Sciatic nerve (tissue), 2 donors: ENCODE data around the gene TMOD1. TPM values are rescaled to one million over a fixed set of nuclear protein-coding genes. Genes with fewer than 3 reads are reported as not detected.
A peak's percentile ranks its signal among the peaks of the same experiment; 100 is the strongest.
"Not testable (repeated sequence)": the region's sequence is repeated elsewhere in the genome, so short reads cannot be mapped to it uniquely, and the experiment has no call there.

Source experiments
- ATAC-seq: fragments of 200-7000 bp; cut with Tn5 transposase; one replicate; pipeline ENCODE4 v1.9.1; 2020; ENCODE audit warnings: mild to moderate bottlenecking, moderate library complexity
- DNase-seq: peaks from one replicate; pipeline ENCODE4 v3.0.0-alpha.2; 2020; ENCODE audit warnings: low spot score
- intact Hi-C: fragments of 100-400 bp; cut with DNase I; formaldehyde crosslinking; loops from one replicate; pipeline ENCODE4 v1.14.2; 2022
- total RNA-seq: library from RNA; stranded (reverse); fragmentation: NEBNext Ultra II Directional; extraction: Animal tissue kit (Norgen Biotek cat#: 25700); gene quantifications from one replicate; pipeline ENCODE4 v1.2.1, GENCODE V29; 2021
- donor health status: DM: no; HTN: no; CAD: no.
- donor health status: DM: no; HTN: no; CAD: no.

Gene TMOD1
- total RNA-seq, 1 donor from 2014 or later: 25.3 TPM

DNA sequence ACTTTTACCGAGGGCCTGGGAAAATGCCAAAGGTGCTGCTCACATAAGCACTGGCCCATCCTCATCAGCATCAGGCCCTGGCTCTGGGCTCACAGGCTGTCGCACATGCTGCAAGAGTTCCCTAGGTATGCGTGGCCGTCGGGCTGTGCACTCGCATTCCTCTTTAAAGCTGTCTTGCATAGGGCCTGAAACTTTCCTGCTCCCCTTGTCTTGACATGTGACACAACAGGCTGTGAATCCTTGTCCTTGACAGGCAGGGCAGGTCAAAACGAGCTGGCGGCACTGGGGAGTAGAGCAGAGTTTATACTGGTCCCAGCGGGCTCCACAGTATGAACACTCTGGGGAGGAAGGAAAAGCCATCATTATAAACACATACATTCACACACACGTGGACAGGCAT lies 101.0 kb downstream of the TMOD1 start:
- DNase-seq: no peak
- intact Hi-C loops: no loop called here
- no peak for ATAC-seq

DNA sequence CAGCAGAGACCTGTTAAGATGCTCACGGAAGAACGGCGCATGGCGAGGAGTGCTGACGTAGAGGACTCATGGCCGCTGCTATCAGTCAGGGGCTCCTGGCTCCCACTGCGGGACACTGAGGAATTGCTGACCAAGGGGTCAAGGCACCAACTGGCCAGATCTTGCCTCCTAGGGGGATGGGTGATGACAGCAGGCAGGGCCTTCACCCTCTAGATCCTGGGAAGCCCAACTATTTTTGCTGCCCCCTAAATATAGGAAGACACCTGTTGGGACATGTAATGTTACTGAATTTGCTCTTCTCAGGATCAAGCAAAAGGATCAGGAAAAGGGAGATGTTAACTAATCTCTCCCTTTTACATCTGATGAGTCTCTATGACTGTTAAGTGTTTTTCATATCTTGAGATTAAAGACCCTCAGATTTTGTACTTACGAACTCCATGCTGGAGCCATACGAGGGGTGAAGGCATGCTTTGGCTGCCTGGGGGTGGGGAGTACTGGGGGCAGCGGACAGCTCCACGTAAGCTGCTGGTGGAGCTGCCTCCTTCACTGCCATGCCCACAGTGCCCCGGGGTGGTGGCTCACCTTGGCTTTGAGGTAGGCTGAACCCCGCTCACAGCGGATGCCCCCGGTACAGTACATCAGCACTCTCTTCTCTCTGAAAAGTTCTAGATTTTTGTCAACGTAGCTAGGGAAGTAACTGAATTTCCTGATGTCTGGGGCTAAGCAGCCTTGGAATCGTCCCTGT lies 103.6 kb downstream of the TMOD1 start:
- ATAC-seq (no peak), DNase-seq (no peak)
- intact Hi-C loops: no loop called here

DNA sequence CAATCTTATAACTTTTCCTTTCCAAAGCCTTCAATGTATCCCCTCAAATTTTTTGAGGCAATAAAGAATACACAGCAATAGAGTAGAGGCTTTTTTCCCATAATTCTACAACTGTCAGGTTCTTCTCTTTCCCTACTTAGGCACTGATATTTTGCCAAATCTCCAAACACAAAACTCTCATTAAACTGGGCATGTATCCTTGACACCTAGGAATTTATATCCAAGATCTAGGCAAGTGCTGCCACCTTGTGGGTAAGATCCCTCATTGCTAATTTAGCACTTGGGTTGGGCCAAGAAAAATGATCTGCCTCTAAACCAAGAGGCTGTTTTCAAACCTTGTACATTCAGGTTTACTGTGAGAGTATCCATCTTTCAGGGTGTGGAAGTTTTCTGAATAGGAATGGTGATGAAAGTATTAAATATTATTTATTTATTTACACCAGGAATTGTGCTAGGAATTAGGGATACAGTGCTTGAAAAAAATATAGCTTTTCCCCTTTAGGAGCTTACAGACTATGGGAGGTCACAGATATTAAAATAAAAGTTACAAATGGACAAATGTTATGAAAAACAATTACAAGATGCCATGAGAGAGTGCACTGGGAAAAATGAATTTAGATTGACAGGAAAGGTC lies 114.1 kb downstream of the TMOD1 start:
- intact Hi-C loops: no loop called here
- DNase-seq: peak; percentile 69
- ATAC-seq: peak; percentile 79

DNA sequence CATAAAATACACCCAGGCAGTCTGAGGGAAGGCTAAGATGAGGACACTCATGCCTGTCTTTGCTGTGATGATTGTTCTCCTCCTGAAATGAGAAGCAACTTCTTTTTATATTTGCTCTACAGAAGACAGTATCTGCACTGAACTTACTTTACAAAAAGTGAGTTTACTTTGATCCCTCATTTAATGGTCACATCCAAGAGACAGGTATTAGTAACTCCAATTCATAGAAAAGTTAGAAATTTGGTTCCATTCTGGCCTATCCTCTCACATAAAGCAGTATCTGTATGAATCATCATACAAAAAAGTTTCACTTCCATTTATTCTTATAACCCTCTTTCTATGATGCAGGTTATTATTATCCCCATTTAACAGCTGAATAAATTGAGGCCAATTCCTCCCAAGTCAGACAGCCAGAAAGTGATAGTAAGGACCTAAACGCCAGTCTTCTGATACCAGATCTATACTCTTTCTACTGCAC lies 116.5 kb downstream of the TMOD1 start:
- DNase-seq (no peak), ATAC-seq (no peak)
- intact Hi-C loops: no loop called here

DNA sequence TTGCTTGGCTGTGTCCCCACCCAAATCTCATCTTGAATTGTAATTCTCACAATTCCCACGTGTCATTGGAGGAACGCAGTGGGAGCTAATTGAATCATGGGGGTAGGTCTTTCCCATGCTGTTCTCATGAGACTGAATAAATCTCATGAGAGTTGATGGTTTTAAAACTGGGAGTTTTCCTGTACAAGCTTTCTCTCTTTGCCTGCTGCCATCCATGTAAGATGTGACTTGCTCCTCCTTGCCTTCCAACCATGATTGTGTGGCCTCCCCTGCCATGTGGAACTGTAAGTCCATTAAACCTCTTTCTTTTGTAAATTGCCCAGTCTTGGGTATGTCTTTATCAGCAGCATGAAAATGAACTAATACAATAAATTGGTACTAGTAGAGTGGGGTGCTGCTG lies 118.6 kb downstream of the TMOD1 start:
- ATAC-seq, intact Hi-C loops, DNase-seq: not testable (repeated sequence)

DNA sequence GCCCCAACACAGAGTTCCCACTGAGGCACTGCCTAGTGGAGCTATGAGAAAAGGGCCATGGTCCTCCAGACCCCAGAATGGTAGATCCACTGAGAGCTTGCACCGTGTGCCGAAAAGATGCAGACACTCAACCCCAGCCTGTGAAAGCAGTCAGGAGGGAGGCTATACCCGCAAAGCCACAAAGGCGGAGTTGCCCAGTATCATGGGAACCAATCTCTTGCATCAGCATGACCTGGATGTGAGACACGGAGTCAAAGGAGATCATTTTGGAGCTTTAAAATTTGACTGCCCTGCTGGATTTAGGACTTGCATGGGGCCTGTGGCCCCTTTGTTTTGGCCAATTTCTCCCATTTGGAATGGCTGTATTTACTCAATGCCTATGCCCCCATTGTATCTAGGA lies 121.0 kb downstream of the TMOD1 start:
- intact Hi-C loops, ATAC-seq, DNase-seq: not testable (repeated sequence)

DNA sequence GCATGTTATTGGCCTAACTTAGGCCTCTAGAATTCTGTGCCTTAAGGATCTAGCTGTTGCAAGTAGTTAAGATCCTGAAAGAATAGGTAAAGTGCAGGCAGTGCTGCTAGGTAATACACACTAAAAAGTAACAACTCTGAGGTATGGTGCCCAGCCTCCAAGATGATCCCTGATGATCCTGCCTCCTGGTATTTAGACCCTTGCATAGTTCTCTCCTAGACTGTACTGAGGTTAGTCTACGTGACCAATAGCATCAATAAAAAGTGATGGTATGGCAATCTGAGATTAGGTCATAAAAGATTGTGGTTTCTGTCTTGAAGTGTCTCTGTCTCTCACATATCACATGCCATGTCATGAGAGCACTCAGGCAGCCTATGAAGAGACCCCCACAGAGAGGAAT lies 122.5 kb downstream of the TMOD1 start:
- DNase-seq (no peak), ATAC-seq (no peak)
- intact Hi-C loops: no loop called here

DNA sequence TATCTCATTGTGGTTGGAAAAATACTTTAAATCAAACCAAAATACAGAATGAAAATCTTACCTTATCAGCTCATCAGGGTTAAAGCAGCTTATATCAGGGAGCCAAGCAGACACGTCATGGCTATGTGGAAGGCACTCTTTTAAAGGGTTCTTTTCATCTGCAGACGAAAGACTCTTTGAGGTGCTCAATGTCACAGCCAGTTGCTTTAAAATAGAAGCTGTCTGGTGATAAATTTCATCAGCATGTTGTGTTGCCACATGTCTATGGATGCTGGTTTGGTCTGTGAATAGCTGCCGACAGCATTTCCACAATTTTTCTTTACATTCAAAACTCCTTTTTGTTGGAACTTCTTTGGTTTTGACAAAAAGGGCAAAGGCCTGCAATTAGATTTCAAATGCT lies 124.2 kb downstream of the TMOD1 start:
- intact Hi-C loops: no loop called here
- ATAC-seq: no peak

DNA sequence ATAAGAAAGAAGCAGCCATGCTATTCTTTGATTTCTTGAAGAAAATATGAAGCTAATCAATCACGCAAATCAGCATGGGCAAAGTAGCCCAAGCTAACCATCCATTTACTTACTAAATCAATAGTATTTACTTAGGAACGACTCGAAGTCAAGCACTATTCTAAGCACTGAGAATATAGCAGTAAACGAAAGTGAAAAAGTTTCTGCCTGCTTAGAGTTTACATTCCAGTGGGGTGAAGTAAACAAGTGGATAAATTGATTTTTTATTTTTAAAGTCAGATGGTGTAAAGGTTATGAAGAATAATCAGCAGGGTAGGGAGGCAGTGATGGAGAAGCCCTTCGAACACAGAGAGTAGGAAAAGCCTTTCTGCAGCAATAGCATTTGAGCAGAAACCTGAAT lies 126.2 kb downstream of the TMOD1 start:
- no peak for DNase-seq
- intact Hi-C loops: no loop called here
- no peak for ATAC-seq

More for the DNA sequence above, 124.2 kb downstream of the TMOD1 start:
- DNase-seq: no peak

DNA sequence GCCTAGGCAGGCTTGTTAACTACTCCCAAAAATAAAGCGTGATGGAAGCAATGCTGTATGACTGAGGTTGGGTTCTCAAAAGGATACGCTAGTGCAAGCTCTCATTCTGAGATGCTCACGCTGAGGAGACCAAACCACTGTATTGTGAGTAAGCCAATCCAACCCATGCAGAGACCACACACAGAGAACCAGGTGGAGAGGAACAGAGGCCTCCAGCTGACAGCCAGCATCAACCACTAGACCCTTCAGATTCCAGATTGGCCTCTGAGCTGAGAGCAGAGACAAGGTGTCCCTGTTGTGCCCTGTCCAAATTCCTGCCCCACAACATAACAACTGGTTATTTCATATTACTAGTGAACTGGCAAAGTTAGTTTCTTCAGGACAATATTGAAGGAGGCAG lies 127.2 kb downstream of the TMOD1 start:
- intact Hi-C loops: no loop called here
- no peak for DNase-seq
- ATAC-seq: no peak

DNA sequence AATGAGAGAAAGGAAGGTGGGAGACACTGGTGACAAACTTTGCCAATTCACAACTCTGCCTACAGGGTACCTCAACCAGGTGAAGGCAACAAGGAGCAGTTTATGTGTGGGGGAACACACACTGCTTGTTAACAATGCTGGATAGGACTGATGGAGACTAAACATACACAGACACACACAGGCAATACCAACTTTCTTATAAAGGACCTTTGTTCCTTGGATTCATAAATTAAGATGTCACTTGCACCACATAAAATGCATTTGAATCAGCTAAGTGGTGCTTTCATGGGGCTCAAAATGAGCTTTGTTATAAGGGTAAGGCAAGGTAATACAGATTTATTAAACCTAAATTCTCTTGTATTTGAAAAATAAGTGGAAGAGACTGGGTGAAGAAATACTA lies 127.7 kb downstream of the TMOD1 start:
- intact Hi-C loops: no loop called here
- DNase-seq: no peak
- no peak for ATAC-seq

DNA sequence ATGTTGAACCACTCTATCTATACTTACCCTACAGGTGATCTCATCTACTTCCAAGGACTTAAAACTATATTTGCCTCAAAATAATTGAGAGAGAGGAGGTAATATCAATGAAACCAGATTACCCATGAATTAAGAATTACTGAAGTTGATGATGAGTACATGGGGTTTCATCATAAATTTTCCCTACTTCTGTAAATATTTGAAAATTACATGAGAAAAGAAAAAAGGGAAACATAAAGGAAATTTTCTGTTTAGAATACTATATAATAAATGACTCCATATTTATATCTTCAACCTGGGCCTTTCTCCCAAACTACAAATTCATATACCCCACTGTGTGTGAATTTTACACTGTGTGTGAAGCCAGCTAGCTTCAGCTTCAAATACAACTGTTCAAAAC lies 129.1 kb downstream of the TMOD1 start:
- ATAC-seq (no peak), DNase-seq (no peak)
- intact Hi-C loops: no loop called here

DNA sequence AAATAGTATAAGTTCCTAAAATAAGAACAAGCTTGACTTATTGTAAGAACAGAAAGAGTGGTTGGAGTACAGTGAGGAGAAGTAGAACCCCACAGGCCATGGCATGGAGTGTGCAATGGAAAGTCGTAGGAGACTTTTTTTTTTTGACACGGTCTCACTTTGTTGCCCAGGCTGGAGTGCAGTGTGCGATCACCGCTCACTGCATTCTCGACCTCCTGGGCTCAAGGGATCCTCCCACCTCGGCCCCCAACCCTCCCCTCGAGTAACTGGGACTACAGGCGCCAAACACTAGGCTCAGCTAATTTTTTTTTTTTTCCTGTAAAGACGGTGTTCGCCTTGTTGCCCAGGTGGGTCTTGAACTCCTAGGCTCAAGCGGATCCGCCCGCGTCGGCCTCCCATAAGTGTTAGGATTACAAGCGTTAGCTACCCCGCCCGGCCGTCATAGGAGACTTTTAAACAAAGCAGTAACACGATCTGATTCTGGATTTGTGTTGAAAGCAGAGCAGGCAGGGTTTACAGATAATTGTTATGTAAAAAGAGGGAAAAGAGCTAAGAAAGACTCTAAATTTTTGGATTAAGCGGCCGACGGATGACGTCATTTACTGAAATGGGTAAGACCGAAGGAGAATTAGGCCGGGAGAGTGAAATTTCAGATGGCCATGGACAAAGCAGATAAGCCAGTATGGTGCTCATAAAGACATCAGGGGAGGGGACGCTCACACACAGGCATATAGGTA lies 130.9 kb downstream of the TMOD1 start:
- peak; percentile 40 for ATAC-seq

DNA sequence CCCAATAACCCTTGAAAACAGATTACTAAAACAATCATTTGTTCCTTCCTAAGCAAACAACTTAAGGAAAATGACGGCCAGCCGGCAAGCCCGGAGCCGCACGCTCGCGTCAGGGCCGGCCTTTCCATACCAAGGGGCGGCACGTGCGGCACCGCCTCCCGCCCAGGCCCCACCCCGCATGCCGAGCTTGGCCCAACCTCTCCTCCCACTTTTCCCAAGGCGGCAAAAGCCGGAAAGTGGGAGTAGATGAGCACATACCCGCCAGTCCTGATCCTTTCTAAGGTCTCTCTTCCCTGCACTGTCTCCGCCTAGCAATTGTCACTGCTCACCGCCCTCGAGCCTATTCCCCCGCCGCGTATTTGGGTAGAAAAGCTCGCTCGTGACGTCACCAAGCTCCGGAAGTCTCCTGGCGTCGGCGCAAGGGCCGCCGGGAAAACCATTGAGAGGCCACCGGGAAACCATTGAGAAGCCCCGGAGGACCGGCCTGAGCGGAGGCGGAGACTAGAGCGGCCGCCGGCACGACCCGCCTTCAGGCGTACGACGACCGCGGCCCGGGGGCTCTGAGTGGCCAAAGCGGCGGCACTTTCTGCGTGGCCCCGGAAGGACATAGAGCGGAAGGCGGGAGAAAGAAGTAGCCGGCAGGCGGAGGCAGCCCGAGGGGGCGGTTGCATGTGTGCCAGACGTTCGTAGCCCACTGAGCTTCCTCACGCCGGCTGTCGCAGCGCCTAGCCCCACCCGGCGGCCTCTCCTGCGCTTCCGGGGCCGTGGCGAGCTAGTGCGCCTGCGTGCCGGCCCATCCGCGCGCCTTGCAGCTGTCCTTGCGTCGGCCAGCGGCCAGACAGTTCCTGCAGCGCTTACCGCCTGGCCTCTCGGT lies 131.8 kb downstream of the TMOD1 start, which contains the start of the genes NCBP1 and TSTD2:
Gene NCBP1, plus strand, starts transcription at position 837 of the 874 bp plus-strand sequence. CDS start 61 bp downstream, outside the sequence.
Gene TSTD2, minus strand, starts transcription at position 384 of the 874 bp plus-strand sequence. CDS start 5,806 bp downstream, outside the sequence.
- DNase-seq: peak; percentile 98
- intact Hi-C loops: no loop called here

More for the DNA sequence above, 130.9 kb downstream of the TMOD1 start:
- peak; percentile 66 for DNase-seq
- intact Hi-C loops: no loop called here

DNA sequence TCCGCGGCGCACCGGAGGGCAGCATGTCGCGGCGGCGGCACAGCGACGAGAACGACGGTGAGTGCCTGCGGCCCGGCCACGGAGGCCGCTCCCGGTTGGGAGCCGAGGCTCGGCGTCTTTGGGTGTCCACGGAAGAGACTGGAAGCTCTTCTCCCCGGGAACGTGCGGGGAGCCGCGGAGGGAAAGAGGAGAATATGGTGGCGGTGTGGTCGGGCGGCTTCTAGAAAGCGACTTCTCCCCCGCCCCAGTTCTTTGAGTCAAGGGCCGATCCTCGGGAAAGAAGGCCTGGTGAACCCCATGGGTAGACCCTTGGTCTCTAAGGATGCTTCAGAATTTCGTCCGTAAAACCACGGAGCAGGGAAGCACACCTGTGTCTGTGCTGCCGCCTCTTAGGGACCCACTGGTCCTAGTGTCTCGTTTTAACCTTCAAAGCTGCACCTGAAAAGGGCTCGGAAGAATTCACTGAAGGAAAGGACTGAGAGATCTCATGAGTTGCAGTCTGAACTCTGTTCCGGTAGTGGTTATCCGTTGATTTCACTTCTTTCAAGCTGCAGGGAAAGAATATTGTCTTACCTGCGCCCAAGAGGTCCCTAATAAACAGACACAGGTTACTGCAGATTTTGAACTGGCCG lies 132.5 kb downstream of the TMOD1 start:
- ATAC-seq (no peak), DNase-seq (no peak)
- intact Hi-C loops: no loop called here

More for the DNA sequence above, 131.8 kb downstream of the TMOD1 start, which contains the start of the genes NCBP1 and TSTD2:
- ATAC-seq: peak; percentile 97

DNA sequence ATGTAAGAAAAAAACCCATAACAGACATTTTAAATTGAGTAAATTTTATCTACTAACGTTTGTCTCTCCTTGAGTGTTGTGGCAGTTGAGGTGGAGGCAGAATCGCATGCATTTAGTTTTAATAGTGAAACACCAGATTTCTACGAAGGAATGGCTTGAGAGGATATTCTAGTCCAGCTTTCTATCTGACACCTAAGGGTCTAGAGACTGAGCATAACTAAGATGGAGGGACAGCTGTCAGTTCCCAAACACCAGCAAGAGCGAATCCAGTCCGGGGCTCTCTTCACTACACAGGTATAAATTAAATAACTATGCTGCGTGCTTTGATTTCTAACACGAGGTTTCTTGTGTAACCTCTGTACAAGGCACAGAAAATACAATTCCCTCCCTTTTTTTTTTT lies 133.6 kb downstream of the TMOD1 start:
- no peak for DNase-seq
- no peak for ATAC-seq
- intact Hi-C loops: no loop called here

DNA sequence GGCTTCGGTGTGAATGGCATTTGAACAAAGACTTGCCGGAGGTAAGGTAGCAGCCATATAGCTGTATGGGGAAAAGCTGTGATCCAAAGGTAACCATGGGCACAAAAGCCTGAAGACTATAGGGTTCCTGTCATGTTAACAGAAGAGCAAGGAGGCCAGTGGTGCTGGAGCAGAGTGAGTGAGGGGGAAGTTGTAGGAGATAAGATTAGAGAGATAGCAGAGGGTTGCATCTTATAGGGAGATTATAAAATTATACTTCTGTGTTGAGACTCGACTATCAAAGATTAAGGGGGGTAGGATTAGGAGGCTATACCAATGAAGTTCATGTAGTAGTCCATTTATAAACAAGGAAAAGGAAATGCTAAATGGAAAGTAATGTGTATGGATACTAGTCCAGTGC lies 135.4 kb downstream of the TMOD1 start:
- ATAC-seq: no peak
- intact Hi-C loops: no loop called here
- DNase-seq: no peak

DNA sequence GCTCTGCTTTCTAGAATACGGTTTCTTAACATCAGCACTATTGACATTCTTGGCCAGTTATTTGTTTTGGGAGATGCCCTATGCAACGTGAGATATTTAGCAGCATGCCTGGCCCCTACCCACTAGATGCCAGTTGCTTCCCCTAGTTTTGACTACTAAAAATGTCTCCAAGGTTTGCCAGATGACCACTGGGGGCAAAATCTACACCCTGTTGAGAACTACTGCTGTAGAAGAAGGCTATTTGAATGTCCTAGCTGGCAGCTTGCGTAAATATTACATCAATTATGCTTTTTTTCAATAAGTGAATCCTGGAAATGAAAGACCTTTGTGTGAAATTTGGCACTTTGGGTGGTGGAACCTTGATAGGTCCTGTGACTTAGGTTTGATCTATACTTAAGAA lies 137.2 kb downstream of the TMOD1 start:
- intact Hi-C loops: no loop called here
- DNase-seq: no peak
- no peak for ATAC-seq
